ENCODE data around the gene NELFB. TPM values are rescaled to one million over a fixed set of nuclear protein-coding genes. Genes with fewer than 3 reads are reported as not detected.

Gene NELFB
- total and polyA plus RNA-seq, 9 of the 15 experiments (the other 6 are each of a cell fraction or from before 2014, with no cell fraction given) = 0.24 to 84.0 (median 29.7) TPM

- BruUV-seq (replicated peaks) = no TSS peak
- POLR2A ChIA-PET = no interaction called here
- H3K9me3 ChIP-seq (replicated peaks; ENCODE audit: control insufficient read depth, insufficient read depth, low read depth, low read length) = no peaks in the 10 kb centered on the region
- DNase-seq (ENCODE audit: extremely low read depth in 1 of 4, low spot score in 3 of 4) (peak in 1 of 4 experiments; percentile 9), ATAC-seq (no peak), FAIRE-seq (no peak)
- CTCF ChIA-PET (ENCODE audit: low intra/inter-chr PET ratio) = no interaction called here
- H3K79me2 ChIP-seq (ENCODE audit: control insufficient read depth, insufficient read depth, low read length) = no peaks in the 10 kb centered on the region
- intact Hi-C loops (cut with micrococcal nuclease) (no loop called here), in situ Hi-C loops (cut with MboI) (no loop called here)
- TF ChIP-seq SPI1 (IDR thresholded peaks at IDR 0.05; ENCODE audit: borderline replicate concordance, low read depth, low read length) (peak; percentile 45; the same call in 1 of the 2 replicates), MTA3 (IDR thresholded peaks at IDR 0.05; ENCODE audit: borderline replicate concordance) (no peak), ZFX (CRISPR knock-in tag; IDR thresholded peaks at IDR 0.05) (peak; percentile 10; the same call in 1 of the 2 replicates), U2AF2 (optimal IDR thresholded peaks at IDR 0.05; ENCODE audit: low read depth, low read length) (no peak)
- H3K9me1 ChIP-seq (ENCODE audit: control insufficient read depth, insufficient read depth, low read length) = no peaks in the 10 kb centered on the region
- peak overlapping the region; percentile 32; the same call in 1 of the 2 replicates for H2AFZ ChIP-seq (ENCODE audit: low read depth, low read length)
- H4K20me1 ChIP-seq (replicated peaks; ENCODE audit: control insufficient read depth, insufficient read depth, low read length) = no peaks in the 10 kb centered on the region
- 30% methylated on average over 21 of the region's 24 CpGs for WGBS (ENCODE audit: insufficient coverage, low coverage, missing lambda C conversion rate)
- peaks cover 2 to 3% of the 10 kb centered on the region in 2 experiments; a peak in 1 of 5 replicates for H3K27me3 ChIP-seq (ENCODE audit: control insufficient read depth in 2 of 2, insufficient read depth in 2 of 2, low read length in 2 of 2)
- no peaks in the 10 kb centered on the region for H3K36me3 ChIP-seq (ENCODE audit: control insufficient read depth, insufficient read depth, low read length)
- no peak overlapping the region for H3K4me3 ChIP-seq
- H3K4me1 ChIP-seq (replicated peaks in 1 of 2; ENCODE audit: control insufficient read depth in 2 of 2, insufficient read depth in 2 of 2, low read length in 2 of 2) = peaks cover 6 to 60% of the 10 kb centered on the region in 2 experiments
- no peak overlapping the region for H3K4me2 ChIP-seq (ENCODE audit: insufficient read depth, low read length)
- H3K9ac ChIP-seq (ENCODE audit: insufficient read depth in 1 of 2, low read depth in 2 of 2, low read length in 2 of 2) = peak overlapping the region in 1 of 2 experiments; percentile 45; a peak in 1 of 4 replicates
- no peak overlapping the region for H3K27ac ChIP-seq (ENCODE audit: extremely low read depth, low read depth, low read length)
These were observed 65.6 kb downstream of the NELFB start for GRCh38 chr9:137320555-137321384.
